H9 (cell line): ENCODE measurements around the gene LPP. TPM values are rescaled to one million over a fixed set of nuclear protein-coding genes. Genes with fewer than 3 reads are reported as not detected.

ENCODE experiments used
- DNase-seq: peaks from one replicate; pipeline ENCODE4 v3.0.0-alpha.2; 2017
- H2AFZ ChIP-seq: one replicate; pipeline ENCODE4 v1.6.1; 2013; ENCODE audit warnings: mild to moderate bottlenecking, low read length, control low read depth, moderate library complexity
- H2AK5ac ChIP-seq: 2 replicates; pipeline ENCODE4 v1.6.1; 2013; ENCODE audit warnings: low read length, control low read depth, mixed read lengths; ENCODE audit not compliant: insufficient read length
- H2BK120ac ChIP-seq: one replicate; pipeline ENCODE4 v1.6.1; 2013; ENCODE audit warnings: low read depth, mild to moderate bottlenecking, low read length, control low read depth, inconsistent platforms; ENCODE audit not compliant: poor library complexity, severe bottlenecking
- H2BK12ac ChIP-seq: 2 replicates; pipeline ENCODE4 v1.6.1; 2013; ENCODE audit warnings: low read length, control low read depth, mixed read lengths, low read depth; ENCODE audit not compliant: insufficient read length
- H2BK15ac ChIP-seq: 2 replicates; pipeline ENCODE4 v1.6.1; 2013; ENCODE audit warnings: low read depth, low read length, control low read depth
- H2BK20ac ChIP-seq: one replicate; pipeline ENCODE4 v1.6.1; 2013; ENCODE audit warnings: low read depth, mild to moderate bottlenecking, low read length, control low read depth, inconsistent platforms; ENCODE audit not compliant: poor library complexity, severe bottlenecking
- H2BK5ac ChIP-seq: 2 replicates; pipeline ENCODE4 v1.6.1; 2013; ENCODE audit warnings: low read length, control low read depth, mixed read lengths; ENCODE audit not compliant: insufficient read length
- H3K14ac ChIP-seq: 2 replicates; pipeline ENCODE4 v1.6.1; 2013; ENCODE audit warnings: low read length, control low read depth; ENCODE audit not compliant: insufficient read depth
- H3K18ac ChIP-seq: 2 replicates; pipeline ENCODE4 v1.6.1; 2013; ENCODE audit warnings: low read depth, mild to moderate bottlenecking, mixed read lengths, low read length, control low read depth; ENCODE audit not compliant: insufficient read length
- H3K23ac ChIP-seq: 2 replicates; pipeline ENCODE4 v1.6.1; 2013; ENCODE audit warnings: low read length, control low read depth, mixed read lengths, low read depth; ENCODE audit not compliant: insufficient read length
- H3K23me2 ChIP-seq: 2 replicates; pipeline ENCODE4 v1.6.1; 2013; ENCODE audit warnings: low read depth, mild to moderate bottlenecking, mixed read lengths, low read length, control low read depth; ENCODE audit not compliant: insufficient read length, poor library complexity, severe bottlenecking
- H3K27ac ChIP-seq: 2 replicates; pipeline ENCODE4 v1.5.1; 2013; ENCODE audit warnings: low read length, control low read depth, mixed read lengths, low read depth; ENCODE audit not compliant: insufficient read length
- H3K27me3 ChIP-seq: 2 replicates; pipeline ENCODE4 v1.6.1; 2013; ENCODE audit warnings: low read length, control low read depth, inconsistent platforms; ENCODE audit not compliant: insufficient read depth
- H3K4ac ChIP-seq: 2 replicates; pipeline ENCODE4 v1.6.1; 2013; ENCODE audit warnings: low read depth, mild to moderate bottlenecking, control low read depth, inconsistent platforms, low read length, moderate library complexity
- H3K4me1 ChIP-seq: 2 replicates; pipeline ENCODE4 v1.6.1; 2013; ENCODE audit warnings: low read length, control low read depth, inconsistent platforms; ENCODE audit not compliant: insufficient read depth
- H3K4me2 ChIP-seq: 2 replicates; pipeline ENCODE4 v1.6.1; 2013; ENCODE audit warnings: low read length, control low read depth, mixed read lengths; ENCODE audit not compliant: insufficient read length, insufficient read depth
- H3K56ac ChIP-seq: 2 replicates; pipeline ENCODE4 v1.6.1; 2013; ENCODE audit warnings: low read depth, mild to moderate bottlenecking, mixed read lengths, low read length, control low read depth; ENCODE audit not compliant: insufficient read length
- H3K79me1 ChIP-seq: 2 replicates; pipeline ENCODE4 v1.6.1; 2013; ENCODE audit warnings: low read depth, mild to moderate bottlenecking, moderate library complexity, low read length, control low read depth, inconsistent platforms; ENCODE audit not compliant: insufficient read depth, poor library complexity, severe bottlenecking
- H3K79me2 ChIP-seq: 2 replicates; pipeline ENCODE4 v1.6.1; 2013; ENCODE audit warnings: low read length, control low read depth, inconsistent platforms; ENCODE audit not compliant: insufficient read depth
- H3K9ac ChIP-seq: 2 replicates; pipeline ENCODE4 v1.6.1; 2013; ENCODE audit warnings: low read length, control low read depth, mixed read lengths; ENCODE audit not compliant: insufficient read length; ENCODE audit errors: extremely low read depth
- H3K9me3 ChIP-seq: one replicate; pipeline ENCODE4 v1.6.1; 2013; ENCODE audit warnings: low read depth, low read length, inconsistent platforms; ENCODE audit not compliant: control insufficient read depth
- H3T11ph ChIP-seq: one replicate; pipeline ENCODE4 v1.6.1; 2013; ENCODE audit warnings: mild to moderate bottlenecking, low read length, control low read depth, inconsistent platforms
- H4K20me1 ChIP-seq: one replicate; pipeline ENCODE4 v1.6.1; 2013; ENCODE audit not compliant: control insufficient read depth, insufficient read length, insufficient read depth
- H4K5ac ChIP-seq: 2 replicates; pipeline ENCODE4 v1.6.1; 2013; ENCODE audit warnings: low read depth, mild to moderate bottlenecking, mixed read lengths, low read length, control low read depth; ENCODE audit not compliant: insufficient read length
- H4K8ac ChIP-seq: replicated peaks from 2 replicates; pipeline ENCODE4 v1.6.1; 2013; ENCODE audit warnings: low read length, control low read depth, mixed read lengths, low read depth; ENCODE audit not compliant: insufficient read length
- H4K91ac ChIP-seq: 2 replicates; pipeline ENCODE4 v1.6.1; 2013; ENCODE audit warnings: low read depth, mild to moderate bottlenecking, moderate library complexity, mixed read lengths, low read length, control low read depth; ENCODE audit not compliant: insufficient read length
- H3K27ac Mint-ChIP-seq, 3 experiments: 2 replicates in 2 of 3; 3 replicates in 1 of 3; pipeline ENCODE4 v1.8.0; 2020 to 2021; ENCODE audit warnings: mixed read lengths in 3 of 3, mild to moderate bottlenecking in 1 of 3, moderate library complexity in 1 of 3
- H3K27me3 Mint-ChIP-seq: 2 replicates; pipeline ENCODE4 v1.8.0; 2021; ENCODE audit warnings: low read depth, mild to moderate bottlenecking, moderate library complexity, mixed read lengths
- H3K36me3 Mint-ChIP-seq, 3 experiments: 2 replicates in 2 of 3; 3 replicates in 1 of 3; pipeline ENCODE4 v1.8.0; 2020 to 2021; ENCODE audit warnings: low read depth in 3 of 3, mixed read lengths in 3 of 3; ENCODE audit not compliant: insufficient read depth in 1 of 3
- H3K4me1 Mint-ChIP-seq, 2 experiments: 2 replicates each; pipeline ENCODE4 v1.8.0; 2020; ENCODE audit warnings: mixed read lengths in 2 of 2
- H3K4me3 Mint-ChIP-seq, 2 experiments: 2 replicates in 1 of 2; 3 replicates in 1 of 2; pipeline ENCODE4 v1.8.0; 2020 to 2021; ENCODE audit warnings: mild to moderate bottlenecking in 2 of 2, mixed read lengths in 2 of 2, moderate library complexity in 1 of 2
- H3K9me3 Mint-ChIP-seq, 2 experiments: 2 replicates in 1 of 2; 3 replicates in 1 of 2; pipeline ENCODE4 v1.8.0; 2020; ENCODE audit warnings: mild to moderate bottlenecking in 2 of 2, mixed read lengths in 2 of 2, moderate library complexity in 1 of 2
- WGBS: extraction: QIAGEN DNeasy Blood & Tissue Kit; methylation state at CpG from one replicate; pipeline ENCODE4 v1.1.7; 2013; ENCODE audit warnings: missing lambda C conversion rate, low lambda C conversion rate, mixed read lengths; ENCODE audit not compliant: insufficient read length; ENCODE audit errors: extremely low coverage; 5-methylcytosine and 5-hydroxymethylcytosine counted together
- total RNA-seq: library from RNA; stranded (reverse); gene quantifications from 2 replicates; pipeline ENCODE4 v1.2.1, GENCODE V29; 2021
- TF ChIP-seq, protein P1 (sequence below): fragments of 200-600 bp; sonication (generic); conservative IDR thresholded peaks from 3 replicates; pipeline ENCODE4 v1.8.0; 2021; ENCODE audit warnings: antibody characterized with exemption, mild to moderate bottlenecking

The LPP gene
- total RNA-seq, 1 experiment from 2014 or later, result 64.6 TPM

DNA sequence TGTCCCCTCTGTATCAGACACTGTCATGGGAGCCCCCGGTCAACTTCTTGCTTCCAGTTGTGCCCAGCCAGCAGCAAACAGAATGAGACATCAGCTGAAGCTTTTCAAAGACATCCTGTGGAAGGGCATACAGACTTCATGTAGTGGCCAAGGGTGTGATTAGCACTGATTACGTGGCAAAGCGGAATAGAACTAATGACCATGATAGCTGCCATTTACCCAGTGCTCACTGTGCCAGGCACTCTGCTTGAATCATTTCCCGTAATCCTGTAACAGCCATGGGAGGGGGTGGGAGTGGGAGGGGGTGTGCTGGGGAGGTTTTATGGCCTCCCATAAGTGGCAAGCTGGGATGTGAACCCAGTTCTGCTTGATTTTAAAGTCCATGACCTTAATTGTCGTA is 29.5 kb downstream of the LPP start:
- no peak overlapping the region for H2BK12ac ChIP-seq
- no peak overlapping the region for H3K4ac ChIP-seq
- no peak overlapping the region for H4K5ac ChIP-seq
- no peak overlapping the region for H3K14ac ChIP-seq
- H4K8ac ChIP-seq, result no peak overlapping the region
- H3K18ac ChIP-seq, result no peak overlapping the region
- Mint-ChIP-seq H3K4me3 (no peak overlapping the region), H3K4me1 (peaks cover 38 to 41% of the 10 kb centered on the region in 2 experiments), H3K27me3 (no peaks in the 10 kb centered on the region), H3K36me3 (no peaks in the 10 kb centered on the region), H3K27ac (no peak overlapping the region), H3K9me3 (no peaks in the 10 kb centered on the region)
- no peak overlapping the region for H2AK5ac ChIP-seq
- no peaks in the 10 kb centered on the region for H3K79me1 ChIP-seq
- DNase-seq, result no peak
- TF ChIP-seq, protein P1, sequence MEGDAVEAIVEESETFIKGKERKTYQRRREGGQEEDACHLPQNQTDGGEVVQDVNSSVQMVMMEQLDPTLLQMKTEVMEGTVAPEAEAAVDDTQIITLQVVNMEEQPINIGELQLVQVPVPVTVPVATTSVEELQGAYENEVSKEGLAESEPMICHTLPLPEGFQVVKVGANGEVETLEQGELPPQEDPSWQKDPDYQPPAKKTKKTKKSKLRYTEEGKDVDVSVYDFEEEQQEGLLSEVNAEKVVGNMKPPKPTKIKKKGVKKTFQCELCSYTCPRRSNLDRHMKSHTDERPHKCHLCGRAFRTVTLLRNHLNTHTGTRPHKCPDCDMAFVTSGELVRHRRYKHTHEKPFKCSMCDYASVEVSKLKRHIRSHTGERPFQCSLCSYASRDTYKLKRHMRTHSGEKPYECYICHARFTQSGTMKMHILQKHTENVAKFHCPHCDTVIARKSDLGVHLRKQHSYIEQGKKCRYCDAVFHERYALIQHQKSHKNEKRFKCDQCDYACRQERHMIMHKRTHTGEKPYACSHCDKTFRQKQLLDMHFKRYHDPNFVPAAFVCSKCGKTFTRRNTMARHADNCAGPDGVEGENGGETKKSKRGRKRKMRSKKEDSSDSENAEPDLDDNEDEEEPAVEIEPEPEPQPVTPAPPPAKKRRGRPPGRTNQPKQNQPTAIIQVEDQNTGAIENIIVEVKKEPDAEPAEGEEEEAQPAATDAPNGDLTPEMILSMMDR, result no peak
- H3K79me2 ChIP-seq, result peaks cover 3% of the 10 kb centered on the region; the same call in 1 of the 2 replicates
- no peak overlapping the region for H2AFZ ChIP-seq
- no peak overlapping the region for H3K23ac ChIP-seq
- no peak overlapping the region for H3T11ph ChIP-seq
- no peak overlapping the region for H2BK5ac ChIP-seq
- H2BK120ac ChIP-seq, result no peak overlapping the region
- H3K9ac ChIP-seq, result no peak overlapping the region
- no peaks in the 10 kb centered on the region for H3K23me2 ChIP-seq
- no peak overlapping the region for H3K56ac ChIP-seq
- H3K27ac ChIP-seq, result no peak overlapping the region
- no peak overlapping the region for H2BK20ac ChIP-seq
- no peak overlapping the region for H2BK15ac ChIP-seq
- H3K4me1 ChIP-seq, result peaks cover 7% of the 10 kb centered on the region; the same call in 1 of the 2 replicates
- H3K4me2 ChIP-seq, result no peak overlapping the region
- H3K27me3 ChIP-seq, result no peaks in the 10 kb centered on the region
- H4K91ac ChIP-seq, result no peak overlapping the region
- H3K9me3 ChIP-seq, result no peaks in the 10 kb centered on the region
- no CpG with 5 or more reads among the region's 5 CpGs for WGBS
- no peaks in the 10 kb centered on the region for H4K20me1 ChIP-seq
